GM23338 (cell line): ENCODE measurements around the gene MPST. TPM values are rescaled to one million over a fixed set of nuclear protein-coding genes. Genes with fewer than 3 reads are reported as not detected.

Experiments used
- ATAC-seq: fragments of 200-7000 bp; cut with Tn5 transposase; 3 replicates; pipeline ENCODE4 v1.9.1; 2020
- DNase-seq: peaks from one replicate; pipeline ENCODE4 v3.0.0-alpha.2; 2015; ENCODE audit warnings: low spot score
- H2AFZ ChIP-seq: fragments of 200-600 bp; sonication (generic); 2 replicates; pipeline ENCODE4 v1.8.0; 2016; ENCODE audit warnings: antibody characterized with exemption, mild to moderate bottlenecking, moderate library complexity
- H3F3A ChIP-seq: fragments of 200-600 bp; sonication (generic); replicated peaks from 2 replicates; pipeline ENCODE4 v1.8.0; 2017; ENCODE audit warnings: antibody characterized with exemption, mixed run types, low read depth
- H3K27ac ChIP-seq: fragments of 200-600 bp; sonication (generic); 2 replicates; pipeline ENCODE4 v1.6.1; 2016; ENCODE audit warnings: low read depth
- H3K27me3 ChIP-seq: fragments of 200-600 bp; sonication (generic); 2 replicates; pipeline ENCODE4 v1.8.0; 2016; ENCODE audit warnings: mild to moderate bottlenecking, mixed run types, moderate library complexity; ENCODE audit not compliant: insufficient read depth
- H3K36me3 ChIP-seq: fragments of 200-600 bp; sonication (generic); 2 replicates; pipeline ENCODE4 v1.8.0; 2016; ENCODE audit warnings: mild to moderate bottlenecking; ENCODE audit not compliant: insufficient read depth
- H3K4me1 ChIP-seq: fragments of 200-600 bp; sonication (generic); 2 replicates; pipeline ENCODE4 v1.8.0; 2016; ENCODE audit warnings: mild to moderate bottlenecking, moderate library complexity; ENCODE audit not compliant: insufficient read depth
- H3K4me2 ChIP-seq: fragments of 200-600 bp; sonication (generic); 2 replicates; pipeline ENCODE4 v1.7.1; 2017; ENCODE audit warnings: mixed run types
- H3K4me3 ChIP-seq: fragments of 200-600 bp; sonication (generic); 2 replicates; pipeline ENCODE4 v1.6.1; 2016; ENCODE audit warnings: mixed run types
- H3K79me2 ChIP-seq: fragments of 200-600 bp; sonication (generic); replicated peaks from 2 replicates; pipeline ENCODE4 v1.8.0; 2017; ENCODE audit warnings: mild to moderate bottlenecking; ENCODE audit not compliant: insufficient read depth
- H3K9me2 ChIP-seq: fragments of 200-600 bp; sonication (generic); 2 replicates; pipeline ENCODE4 v1.8.0; 2017; ENCODE audit not compliant: insufficient read depth
- H4K20me1 ChIP-seq: fragments of 200-600 bp; sonication (generic); replicated peaks from 2 replicates; pipeline ENCODE4 v1.8.0; 2017; ENCODE audit warnings: mild to moderate bottlenecking; ENCODE audit not compliant: insufficient read depth
- H3K27ac Mint-ChIP-seq: 2 replicates; pipeline ENCODE4 v1.8.0; 2020; ENCODE audit warnings: inconsistent platforms, mild to moderate bottlenecking, moderate library complexity, mixed read lengths
- H3K27me3 Mint-ChIP-seq: 3 replicates; pipeline ENCODE4 v1.8.0; 2022; ENCODE audit warnings: low read depth, mild to moderate bottlenecking, moderate library complexity, mixed read lengths, inconsistent platforms; ENCODE audit not compliant: insufficient read depth, poor library complexity
- H3K36me3 Mint-ChIP-seq: 3 replicates; pipeline ENCODE4 v1.8.0; 2021; ENCODE audit warnings: low read depth, mild to moderate bottlenecking, inconsistent platforms, moderate library complexity, mixed read lengths
- H3K4me1 Mint-ChIP-seq: 3 replicates; pipeline ENCODE4 v1.8.0; 2020; ENCODE audit warnings: mild to moderate bottlenecking, inconsistent platforms, mixed read lengths
- H3K4me3 Mint-ChIP-seq: 3 replicates; pipeline ENCODE4 v1.8.0; 2021; ENCODE audit warnings: moderate library complexity, mild to moderate bottlenecking, inconsistent platforms, mixed read lengths
- H3K9me3 Mint-ChIP-seq: 3 replicates; pipeline ENCODE4 v1.8.0; 2020; ENCODE audit warnings: moderate library complexity, mild to moderate bottlenecking, inconsistent platforms, mixed read lengths
- CREB1 ChIP-seq: fragments of 250-450 bp; sonication (Bioruptor Pico); IDR thresholded peaks from 2 replicates; pipeline ENCODE4 v1.5.0; 2020; ENCODE audit warnings: low read depth, mild to moderate bottlenecking, moderate library complexity
- ETS1 ChIP-seq: IDR thresholded peaks from 2 replicates; pipeline ENCODE4 v1.6.1; 2016; ENCODE audit warnings: antibody characterized with exemption
- EZH2 ChIP-seq: fragments of 200-600 bp; sonication (generic); IDR thresholded peaks from one replicate; pipeline ENCODE4 v1.8.0; 2017; ENCODE audit warnings: antibody characterized with exemption, mild to moderate bottlenecking, low read depth; ENCODE audit not compliant: unreplicated experiment
- EZH2phosphoT487 ChIP-seq: fragments of 200-600 bp; sonication (generic); IDR thresholded peaks from one replicate; pipeline ENCODE4 v1.8.1; 2018; ENCODE audit warnings: antibody characterized with exemption; ENCODE audit not compliant: unreplicated experiment
- JUNB ChIP-seq: IDR thresholded peaks from one replicate; pipeline ENCODE4 v1.6.1; 2016; ENCODE audit warnings: antibody characterized with exemption; ENCODE audit not compliant: unreplicated experiment
- POLR2AphosphoS5 ChIP-seq: IDR thresholded peaks from 2 replicates; pipeline ENCODE4 v1.6.1; 2016; ENCODE audit warnings: antibody characterized with exemption, low read depth
- REST ChIP-seq: IDR thresholded peaks from one replicate; pipeline ENCODE4 v1.6.1; 2018; ENCODE audit warnings: antibody characterized with exemption; ENCODE audit not compliant: unreplicated experiment
- ZNF114 ChIP-seq: fragments of 250-450 bp; sonication (Bioruptor Pico); IDR thresholded peaks from 2 replicates; pipeline ENCODE4 v1.5.0; 2020; ENCODE audit warnings: mild to moderate bottlenecking, moderate library complexity
- ZNF331 ChIP-seq: fragments of 250-450 bp; sonication (Bioruptor Pico); IDR thresholded peaks from 2 replicates; pipeline ENCODE4 v1.5.0; 2020; ENCODE audit warnings: low read depth, mild to moderate bottlenecking, moderate library complexity
- ZNF462 ChIP-seq: fragments of 250-450 bp; sonication (Bioruptor Pico); IDR thresholded peaks from 2 replicates; pipeline ENCODE4 v1.5.0; 2020; ENCODE audit warnings: mild to moderate bottlenecking, moderate library complexity
- polyA plus RNA-seq: library from polyadenylated mRNA; unstranded; fragments of >200 nt; fragmentation: Nextera tagmentation; extraction: Ambion mirVana; gene quantifications from 2 replicates; pipeline ENCODE4 v1.2.1, GENCODE V29; 2016
- total RNA-seq: library from RNA; depleted of rRNA; stranded (reverse); fragments of >200 nt; shearing (Covaris generic); gene quantifications from 2 replicates; pipeline ENCODE4 v1.2.3, GENCODE V29; 2014

Gene MPST
- total and polyA plus RNA-seq, 2 experiments from 2014 or later = 86.2 to 158 TPM

- Mint-ChIP-seq H3K27me3 (peaks cover 10% of the 10 kb centered on the region), H3K4me3 (no peak overlapping the region), H3K36me3 (no peaks in the 10 kb centered on the region), H3K27ac (no peak overlapping the region), H3K4me1 (peaks cover 2% of the 10 kb centered on the region; the same call in 1 of the 3 replicates), H3K9me3 (no peaks in the 10 kb centered on the region)
- no peaks in the 10 kb centered on the region for H3K27me3 ChIP-seq
- no peaks in the 10 kb centered on the region for H3K9me2 ChIP-seq
- ATAC-seq (no peak), DNase-seq (no peak)
- H3K4me3 ChIP-seq = no peak overlapping the region
- 0 out of 2 replicates have a peak, but pooled peaks cover 5% of the 10 kb centered on the region for H3K4me1 ChIP-seq
- H2AFZ ChIP-seq = no peak overlapping the region
- H3K4me2 ChIP-seq = no peak overlapping the region
- H3K79me2 ChIP-seq = no peaks in the 10 kb centered on the region
- TF ChIP-seq ETS1 (no peak), ZNF114 (no peak), ZNF462 (no peak), ZNF331 (no peak), REST (no peak), CREB1 (CRISPR knock-in tag) (no peak), JUNB (no peak), POLR2AphosphoS5 (no peak), EZH2 (no peak), EZH2phosphoT487 (no peak)
- H4K20me1 ChIP-seq = no peaks in the 10 kb centered on the region
- no peak overlapping the region for H3K27ac ChIP-seq
- no peaks in the 10 kb centered on the region for H3F3A ChIP-seq
- no peaks in the 10 kb centered on the region for H3K36me3 ChIP-seq
These were observed 18.6 kb upstream of the MPST start for GRCh38 chr22:37000676-37001534.
